ENCODE results near the gene CLCA2. TPM values are rescaled to one million over a fixed set of nuclear protein-coding genes. Genes with fewer than 3 reads are reported as not detected.

The CLCA2 gene
- polyA plus RNA-seq, 3 donors, result not detected

GRCh38 chr1:86394416-86394815, 29.6 kb upstream of the CLCA2 start:
- Histone ChIP-seq H3K4me3 (replicated peaks in 1 of 3; ENCODE audit: low read depth in 2 of 3, low read length in 3 of 3) (no peak overlapping the region), H3K79me2 (ENCODE audit: insufficient read depth, low read length) (no peaks in the 10 kb centered on the region), H2AFZ (ENCODE audit: insufficient read depth, low read depth, low read length, poor library complexity, severe bottlenecking) (no peak overlapping the region), H3K9ac (ENCODE audit: insufficient read depth, low read length, poor library complexity, severe bottlenecking) (no peak overlapping the region), H3K36me3 (replicated peaks in 1 of 2; ENCODE audit: control insufficient read depth in 1 of 2, insufficient read depth in 2 of 2, low read length in 2 of 2) (no peaks in the 10 kb centered on the region), H3K27me3 (ENCODE audit: control insufficient read depth in 2 of 2, insufficient read depth in 2 of 2, low read length in 2 of 2) (no peaks in the 10 kb centered on the region), H4K20me1 (ENCODE audit: insufficient read depth, low read length) (no peaks in the 10 kb centered on the region), H3K4me1 (ENCODE audit: control insufficient read depth in 1 of 2, insufficient read depth in 2 of 2, low read length in 2 of 2) (peaks cover 15 to 20% of the 10 kb centered on the region in 2 donors), H3K4me2 (replicated peaks; ENCODE audit: extremely low read depth, low read length, poor library complexity, severe bottlenecking) (no peak overlapping the region), H3K27ac (ENCODE audit: low read depth in 1 of 2, low read length in 2 of 2) (no peak overlapping the region), H3K9me3 (replicated peaks in 1 of 2; ENCODE audit: control insufficient read depth in 1 of 2, insufficient read depth in 1 of 2, low read length in 2 of 2) (no peaks in the 10 kb centered on the region)
- H3K36me3 Mint-ChIP-seq, result no peaks in the 10 kb centered on the region
- no CpG with 5 or more reads among the region's 2 CpGs for WGBS (ENCODE audit: insufficient coverage)
- peaks cover 0 to 2% (median 0%) of the 10 kb centered on the region in 3 donors for H3K27me3 Mint-ChIP-seq (ENCODE audit: low read depth in 3 of 3)
- H3K4me3 Mint-ChIP-seq, result peak overlapping the region in 1 of 2 donors; percentile 24
- no peak for DNase-seq
- H3K4me1 Mint-ChIP-seq, result peaks cover 17% of the 10 kb centered on the region
- TF ChIP-seq CTCF (IDR thresholded peaks at IDR 0.05), result no peak
- H3K9me3 Mint-ChIP-seq, result peaks cover 0 to 3% (median 0%) of the 10 kb centered on the region in 7 donors
- intact Hi-C loops (cut with micrococcal nuclease), result no loop called here
- H3K27ac Mint-ChIP-seq, result no peak overlapping the region

GRCh38 chr1:86395751-86396497, 28.0 kb upstream of the CLCA2 start, which contains the start of gene ODF2L:
Gene ODF2L (minus strand): TSS chr1:86396323. CDS start chr1:86387027, 9,296 bp downstream.
- intact Hi-C loops (cut with micrococcal nuclease), result no loop called here
- TF ChIP-seq CTCF (IDR thresholded peaks at IDR 0.05), result no peak
- H3K4me1 ChIP-seq (ENCODE audit: control insufficient read depth in 1 of 2, insufficient read depth in 2 of 2, low read length in 2 of 2), result peaks cover 15 to 20% of the 10 kb centered on the region in 2 donors
- Mint-ChIP-seq H3K4me1 (peaks cover 14% of the 10 kb centered on the region), H3K36me3 (no peaks in the 10 kb centered on the region), H3K9me3 (no peaks in the 10 kb centered on the region), H3K27me3 (ENCODE audit: low read depth in 3 of 3) (peaks cover 0 to 3% (median 2%) of the 10 kb centered on the region in 3 donors), H3K27ac (peak within 1 kb of the TSS; percentile 78 to 93 (median 89)), H3K4me3 (peak within 1 kb of the TSS; percentile 96 to 100)
- H3K4me2 ChIP-seq (replicated peaks; ENCODE audit: extremely low read depth, low read length, poor library complexity, severe bottlenecking), result peak within 1 kb of the TSS; percentile 95
- peak within 1 kb of the TSS; percentile 98 for H2AFZ ChIP-seq (ENCODE audit: insufficient read depth, low read depth, low read length, poor library complexity, severe bottlenecking)
- 0% methylated on average over 45 of the region's 56 CpGs for WGBS (ENCODE audit: insufficient coverage)
- no peaks in the 10 kb centered on the region for H3K27me3 ChIP-seq (ENCODE audit: control insufficient read depth in 2 of 2, insufficient read depth in 2 of 2, low read length in 2 of 2)
- no peaks in the 10 kb centered on the region for H3K36me3 ChIP-seq (replicated peaks in 1 of 2; ENCODE audit: control insufficient read depth in 1 of 2, insufficient read depth in 2 of 2, low read length in 2 of 2)
- H3K9ac ChIP-seq (ENCODE audit: insufficient read depth, low read length, poor library complexity, severe bottlenecking), result peak within 1 kb of the TSS; percentile 77
- peak within 1 kb of the TSS; percentile 69 to 98 (median 98) for H3K4me3 ChIP-seq (replicated peaks in 1 of 3; ENCODE audit: low read depth in 2 of 3, low read length in 3 of 3)
- H3K79me2 ChIP-seq (ENCODE audit: insufficient read depth, low read length), result no peaks in the 10 kb centered on the region
- peak; percentile 59 to 70 (median 69) for DNase-seq
- no peaks in the 10 kb centered on the region for H4K20me1 ChIP-seq (ENCODE audit: insufficient read depth, low read length)
- peak within 1 kb of the TSS; percentile 27 to 80 for H3K27ac ChIP-seq (ENCODE audit: low read depth in 1 of 2, low read length in 2 of 2)
- H3K9me3 ChIP-seq (replicated peaks in 1 of 2; ENCODE audit: control insufficient read depth in 1 of 2, insufficient read depth in 1 of 2, low read length in 2 of 2), result no peaks in the 10 kb centered on the region

All from CD14-positive monocyte (primary cell).